Measurements from ENCODE around the gene BMPER. TPM values are rescaled to one million over a fixed set of nuclear protein-coding genes. Genes with fewer than 3 reads are reported as not detected.
A peak's percentile ranks its signal among the peaks of the same experiment; 100 is the strongest.

Gene BMPER
- total RNA-seq, 1 donor from 2014 or later, result 0.26 TPM

- TF ChIP-seq CTCF (IDR thresholded peaks at IDR 0.05; ENCODE audit: insufficient read depth, low read length, severe bottlenecking), result no peak
- no peaks in the 10 kb centered on the region for H3K27me3 ChIP-seq (ENCODE audit: control insufficient read depth, insufficient read depth, low read length)
- H3K4me3 ChIP-seq (ENCODE audit: low read depth, low read length), result no peak overlapping the region
- FAIRE-seq, result no peak
- no peaks in the 10 kb centered on the region for H3K36me3 ChIP-seq (ENCODE audit: control insufficient read depth, insufficient read depth, low read length)
- peak; percentile 98 for DNase-seq (ENCODE audit: low read depth)
Observed at GRCh38 chr7:34061149-34061548, 155.8 kb downstream of the BMPER start.

DNA sequence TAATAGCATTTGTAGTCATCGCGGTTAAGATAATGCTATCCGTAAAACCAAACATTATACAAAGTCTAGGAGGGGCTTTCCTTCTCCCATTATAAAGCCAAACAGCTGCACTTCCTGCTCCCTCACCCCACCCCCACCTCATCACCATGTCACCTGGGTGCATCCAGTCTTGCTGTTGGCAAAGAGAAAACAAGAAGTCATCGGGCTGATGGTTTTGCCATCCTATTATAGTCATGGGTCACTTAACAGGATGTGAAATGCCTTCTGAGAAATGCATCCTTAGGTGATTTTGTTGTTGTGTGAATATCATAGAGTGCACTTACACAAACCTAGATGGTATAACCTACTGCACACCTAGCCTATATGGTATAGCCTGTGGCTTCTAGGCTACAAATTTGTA is 157.0 kb downstream of the BMPER start:
- Histone ChIP-seq H3K27me3 (ENCODE audit: control insufficient read depth, insufficient read depth, low read length) (no peaks in the 10 kb centered on the region), H3K36me3 (ENCODE audit: control insufficient read depth, insufficient read depth, low read length) (no peaks in the 10 kb centered on the region), H3K4me3 (ENCODE audit: low read depth, low read length) (no peak overlapping the region)
- DNase-seq (ENCODE audit: low read depth) (no peak), FAIRE-seq (no peak)
- TF ChIP-seq CTCF (IDR thresholded peaks at IDR 0.05; ENCODE audit: insufficient read depth, low read length, severe bottlenecking), result no peak

GRCh38 chr7:34062826-34063225 is 157.5 kb downstream of the BMPER start:
- H3K27me3 ChIP-seq (ENCODE audit: control insufficient read depth, insufficient read depth, low read length), result no peaks in the 10 kb centered on the region
- TF ChIP-seq CTCF (IDR thresholded peaks at IDR 0.05; ENCODE audit: insufficient read depth, low read length, severe bottlenecking), result no peak
- FAIRE-seq, result no peak
- peak; percentile 78 for DNase-seq (ENCODE audit: low read depth)
- H3K36me3 ChIP-seq (ENCODE audit: control insufficient read depth, insufficient read depth, low read length), result no peaks in the 10 kb centered on the region
- no peak overlapping the region for H3K4me3 ChIP-seq (ENCODE audit: low read depth, low read length)

GRCh38 chr7:34064519-34065158 is 159.3 kb downstream of the BMPER start:
- FAIRE-seq, result no peak

GRCh38 chr7:34066411-34066810 is 161.1 kb downstream of the BMPER start:
- H3K36me3 ChIP-seq (ENCODE audit: control insufficient read depth, insufficient read depth, low read length), result no peaks in the 10 kb centered on the region
- no peak for TF ChIP-seq CTCF (IDR thresholded peaks at IDR 0.05; ENCODE audit: insufficient read depth, low read length, severe bottlenecking)
- FAIRE-seq (no peak), DNase-seq (ENCODE audit: low read depth) (no peak)
- H3K4me3 ChIP-seq (ENCODE audit: low read depth, low read length), result no peak overlapping the region
- H3K27me3 ChIP-seq (ENCODE audit: control insufficient read depth, insufficient read depth, low read length), result no peaks in the 10 kb centered on the region

More at GRCh38 chr7:34064519-34065158, 159.3 kb downstream of the BMPER start:
- Histone ChIP-seq H3K36me3 (ENCODE audit: control insufficient read depth, insufficient read depth, low read length) (no peaks in the 10 kb centered on the region), H3K4me3 (ENCODE audit: low read depth, low read length) (no peak overlapping the region), H3K27me3 (ENCODE audit: control insufficient read depth, insufficient read depth, low read length) (no peaks in the 10 kb centered on the region)
- DNase-seq (ENCODE audit: low read depth), result peak; percentile 45
- no peak for TF ChIP-seq CTCF (IDR thresholded peaks at IDR 0.05; ENCODE audit: insufficient read depth, low read length, severe bottlenecking)

Data from bronchial epithelial cell (primary cell).